GM20431 (cell line): ENCODE results near the gene NCDN.

ENCODE experiments used
- in situ Hi-C: fragments of 300-500 bp; cut with MseI, MboI; formaldehyde crosslinking; loops from one replicate; pipeline ENCODE4 v1.15.0; 2020; ENCODE audit warnings: low sequenced_read_pairs; ENCODE audit not compliant: unreplicated experiment

Gene NCDN

DNA sequence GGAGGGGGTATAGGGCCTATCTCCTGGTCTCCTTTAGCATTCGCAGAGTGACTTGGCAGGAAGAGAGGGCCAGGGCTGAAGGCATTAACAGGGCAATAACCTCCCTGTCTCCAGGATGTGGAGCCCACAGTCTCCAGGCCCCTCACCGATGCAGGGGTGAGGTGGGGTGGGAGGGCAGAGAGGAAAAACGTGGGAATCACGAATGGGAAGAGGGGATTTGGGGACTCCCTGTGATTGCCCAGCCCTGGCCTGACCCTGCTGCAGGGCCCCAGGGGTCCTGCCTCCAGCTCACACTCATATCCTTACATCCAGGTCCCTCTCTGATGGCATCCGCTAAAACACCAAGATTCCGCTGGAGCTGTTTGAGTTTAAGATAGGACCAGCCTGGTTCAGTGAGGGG, 30.1 kb downstream of the NCDN start:
- in situ Hi-C loops, result no loop called here

DNA sequence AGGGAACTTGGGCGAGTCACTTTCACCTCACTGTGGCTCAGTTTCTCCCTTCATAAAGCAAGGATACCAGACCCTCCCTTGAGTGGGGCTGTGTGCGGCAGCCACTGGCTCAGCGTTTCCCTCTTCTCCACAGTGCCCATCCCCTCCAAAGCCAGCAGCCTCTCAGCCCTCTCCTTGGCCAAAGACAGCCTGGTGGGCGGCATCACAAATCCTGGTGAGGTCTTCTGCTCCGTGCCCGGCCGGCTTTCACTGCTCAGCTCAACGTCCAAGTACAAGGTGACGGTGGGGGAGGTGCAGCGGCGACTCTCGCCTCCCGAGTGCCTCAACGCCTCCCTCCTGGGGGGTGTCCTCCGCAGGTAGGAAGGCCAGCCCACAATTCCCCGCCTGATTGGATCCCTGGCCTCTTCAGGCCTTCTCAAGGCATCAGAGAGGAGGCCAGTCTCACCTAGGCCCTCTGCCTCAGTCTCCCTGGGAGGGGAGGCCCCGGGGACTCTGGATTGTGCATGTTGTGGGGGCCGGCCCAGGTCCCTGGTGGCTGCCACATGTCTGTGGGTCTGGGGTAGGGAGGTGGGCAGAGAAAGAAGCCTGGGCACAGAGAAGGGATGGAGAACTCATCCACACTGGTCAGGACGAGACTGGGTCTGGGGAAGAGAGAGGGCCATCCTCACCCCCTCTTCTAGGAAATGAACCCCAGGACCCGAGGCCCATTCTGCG, 30.8 kb downstream of the NCDN start:
- in situ Hi-C loops, result no loop called here

DNA sequence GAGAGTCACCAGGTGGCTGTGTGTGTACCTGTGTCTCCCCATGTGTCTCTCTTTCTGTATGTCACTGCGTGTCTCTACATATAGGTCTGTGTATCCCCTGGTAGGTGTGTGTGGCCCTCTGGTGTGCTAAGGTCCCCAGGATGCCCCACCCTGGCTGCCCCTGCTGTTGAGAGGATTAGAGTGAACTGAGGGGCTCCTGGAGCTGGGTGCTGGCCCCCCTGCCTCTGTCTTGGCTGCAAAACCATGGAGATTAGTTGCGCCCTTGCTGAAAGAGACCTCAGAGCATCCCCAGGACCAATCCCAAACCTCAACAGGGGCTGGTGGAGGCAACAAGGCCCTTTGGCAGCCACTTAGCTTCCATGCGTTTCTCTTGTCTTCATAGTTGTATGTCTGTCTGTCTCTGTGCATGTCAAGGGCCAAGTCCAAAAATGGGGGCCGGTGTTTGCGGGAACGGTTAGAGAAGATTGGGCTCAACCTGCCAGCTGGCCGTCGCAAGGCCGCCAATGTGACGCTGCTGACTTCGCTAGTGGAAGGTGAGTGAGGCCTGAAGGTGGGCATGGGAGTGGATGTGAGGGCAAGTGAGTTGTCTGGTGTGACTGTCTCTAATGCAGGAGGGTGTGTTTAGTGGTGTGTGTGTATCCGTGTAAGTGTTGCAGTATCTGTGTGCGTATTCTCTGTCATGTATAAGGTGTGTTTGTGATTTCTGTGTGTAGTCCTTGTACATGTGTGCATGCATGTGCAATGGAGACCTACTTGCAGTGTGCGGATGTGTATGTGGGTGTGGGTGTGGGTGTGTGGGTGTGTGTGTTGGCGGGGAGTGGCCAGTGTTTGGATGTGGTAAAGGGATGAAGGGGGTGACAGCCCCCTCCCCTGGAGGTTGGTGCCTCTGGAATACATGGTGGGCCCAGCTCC, 32.2 kb downstream of the NCDN start:
- in situ Hi-C loops, result no loop called here

DNA sequence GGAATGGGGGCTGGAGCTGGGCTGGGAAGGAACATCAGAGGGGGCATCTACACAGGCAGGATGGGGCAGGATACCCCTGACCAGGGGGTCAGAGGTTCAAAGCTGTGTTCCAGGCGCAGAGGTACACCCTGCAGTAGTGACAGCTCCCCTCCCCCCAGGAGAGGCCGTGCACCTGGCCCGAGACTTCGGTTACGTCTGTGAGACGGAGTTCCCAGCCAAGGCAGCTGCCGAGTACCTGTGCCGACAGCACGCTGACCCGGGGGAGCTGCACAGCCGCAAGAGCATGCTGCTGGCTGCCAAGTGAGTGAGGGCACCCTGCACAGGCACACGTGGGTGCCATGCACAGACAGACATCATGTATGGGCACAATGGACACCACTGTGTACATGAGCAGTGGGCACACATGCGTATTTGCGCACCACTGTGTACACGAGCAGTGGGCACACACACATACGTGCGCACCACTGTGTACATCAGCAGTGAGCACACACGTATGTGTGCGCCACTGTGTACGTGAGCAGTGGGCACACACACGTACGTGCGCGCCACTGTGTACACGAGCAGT, 33.0 kb downstream of the NCDN start:
- in situ Hi-C loops, result no loop called here

DNA sequence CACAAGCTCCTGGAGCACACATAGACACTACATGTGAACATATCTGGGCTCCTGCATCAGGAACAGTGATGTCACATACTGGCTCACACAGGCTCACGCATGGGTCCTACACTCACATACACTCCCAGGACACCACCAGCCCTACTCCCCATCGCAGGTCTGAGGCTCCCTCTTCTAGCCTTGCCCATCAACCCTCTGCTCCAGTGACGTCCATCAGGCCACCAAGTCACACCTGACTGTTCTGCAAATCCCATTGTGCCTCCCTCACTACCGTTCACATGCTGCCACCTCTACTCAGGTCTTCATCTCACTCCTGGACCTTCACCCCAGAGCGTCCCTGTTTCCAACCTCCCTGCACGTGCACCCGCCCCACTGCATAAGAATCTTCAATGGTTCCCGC, 33.6 kb downstream of the NCDN start:
- in situ Hi-C loops, result no loop called here

DNA sequence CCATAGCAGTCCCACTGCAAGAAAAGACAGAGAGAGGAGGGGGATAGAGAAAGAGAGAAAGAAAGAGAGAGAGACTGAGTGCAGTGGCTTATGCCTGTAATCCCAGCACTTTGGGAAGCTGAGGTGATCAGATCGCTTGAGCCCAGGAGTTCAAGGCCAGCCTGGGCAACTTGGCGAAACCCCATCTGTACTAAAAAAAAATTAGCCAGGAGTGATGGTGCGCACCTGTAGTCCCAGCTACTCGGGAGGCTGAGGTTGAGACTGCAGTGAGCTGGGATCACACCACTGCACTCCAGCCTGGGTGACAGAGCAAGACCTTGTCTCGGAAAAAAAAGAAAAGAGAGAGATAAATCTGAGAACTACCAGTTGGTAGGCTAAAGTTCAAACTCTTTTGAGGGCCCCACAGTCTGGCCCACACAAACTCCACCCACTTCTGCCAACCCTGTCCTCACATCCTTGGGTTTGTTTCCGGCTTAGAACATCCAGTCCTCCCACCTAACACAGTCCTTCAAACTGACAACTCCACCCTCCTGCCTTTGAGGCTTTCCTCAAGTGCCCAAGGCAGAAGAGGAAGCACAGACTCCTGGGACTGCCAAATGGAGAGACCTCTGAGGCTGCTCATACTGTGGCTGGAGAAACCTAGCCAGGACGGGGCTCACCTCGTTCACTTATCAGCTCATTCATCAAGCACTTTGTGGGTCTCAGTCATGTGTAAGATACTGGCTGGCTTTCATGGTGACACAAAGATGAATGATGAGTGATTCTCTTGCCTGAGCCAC, 35.6 kb downstream of the NCDN start:
- in situ Hi-C loops, result no loop called here

DNA sequence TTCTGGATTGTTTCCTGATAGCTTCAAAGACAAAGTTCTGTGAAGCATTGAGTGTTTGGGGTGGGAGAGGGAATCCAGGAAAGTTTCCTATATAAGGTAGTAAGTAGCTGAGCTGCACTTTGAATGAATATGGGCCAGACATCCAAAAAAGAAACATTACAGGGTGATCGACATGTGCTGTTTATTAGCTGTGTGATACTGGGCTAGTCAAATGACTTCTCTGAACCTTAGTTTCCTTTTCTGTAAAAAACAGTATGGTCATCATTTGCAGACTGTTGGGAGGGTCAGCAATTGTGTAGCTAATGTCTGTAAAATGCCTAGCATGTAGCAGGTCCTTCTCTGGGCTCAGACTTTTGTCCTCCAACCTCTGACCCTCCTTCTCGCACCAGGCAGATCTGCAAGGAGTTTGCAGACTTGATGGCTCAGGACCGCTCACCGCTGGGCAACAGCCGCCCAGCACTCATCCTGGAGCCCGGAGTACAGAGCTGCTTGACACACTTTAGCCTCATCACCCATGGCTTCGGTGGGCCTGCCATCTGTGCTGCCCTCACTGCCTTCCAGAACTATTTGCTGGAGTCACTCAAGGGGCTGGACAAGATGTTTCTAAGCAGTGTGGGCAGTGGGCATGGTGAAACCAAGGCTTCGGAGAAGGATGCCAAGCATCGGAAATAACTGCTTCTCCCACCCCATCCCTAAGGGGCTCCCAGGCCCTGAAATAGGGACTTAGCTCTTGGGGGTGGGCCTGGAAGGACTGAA, 36.6 kb downstream of the NCDN start:
- in situ Hi-C loops, result no loop called here

DNA sequence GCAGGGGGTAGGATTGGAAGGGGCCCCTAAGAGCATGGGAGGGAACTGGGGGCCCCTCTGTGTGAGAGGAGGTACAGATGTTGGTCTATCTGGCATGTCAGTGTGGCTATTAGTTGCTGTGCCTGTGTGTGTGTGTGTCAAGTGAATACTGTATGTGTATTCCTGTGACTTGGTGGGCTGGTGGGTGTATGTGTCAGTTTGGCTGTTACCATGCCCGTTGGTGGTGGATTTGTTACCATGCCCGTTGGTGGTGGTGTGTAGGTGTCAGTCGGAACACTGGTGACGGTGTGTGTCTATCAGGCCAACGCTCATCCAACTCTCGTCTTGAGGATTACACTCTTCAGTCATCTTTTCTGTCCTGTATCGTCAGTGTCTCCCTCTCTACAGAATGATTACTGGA, 38.1 kb downstream of the NCDN start:
- in situ Hi-C loops, result no loop called here

DNA sequence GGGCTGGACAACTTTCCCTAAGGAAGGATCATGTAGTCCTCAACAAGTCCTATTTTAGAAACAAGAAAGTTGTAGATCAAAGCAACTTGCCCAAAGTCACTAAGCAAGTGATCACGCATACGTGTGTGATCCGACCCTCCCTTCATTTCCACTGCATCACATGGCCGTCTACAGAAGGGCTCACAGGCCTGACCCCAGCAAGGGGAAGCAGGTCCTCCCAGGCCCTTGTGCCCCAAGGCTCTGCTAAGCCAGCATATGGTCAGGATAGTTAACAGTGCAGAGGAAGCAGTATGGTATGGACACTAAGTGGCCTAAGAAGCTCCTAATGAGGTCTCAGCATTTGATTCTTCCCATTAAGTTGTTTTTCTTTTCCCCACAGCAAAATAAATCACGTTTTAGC, 40.3 kb downstream of the NCDN start:
- in situ Hi-C loops, result no loop called here

DNA sequence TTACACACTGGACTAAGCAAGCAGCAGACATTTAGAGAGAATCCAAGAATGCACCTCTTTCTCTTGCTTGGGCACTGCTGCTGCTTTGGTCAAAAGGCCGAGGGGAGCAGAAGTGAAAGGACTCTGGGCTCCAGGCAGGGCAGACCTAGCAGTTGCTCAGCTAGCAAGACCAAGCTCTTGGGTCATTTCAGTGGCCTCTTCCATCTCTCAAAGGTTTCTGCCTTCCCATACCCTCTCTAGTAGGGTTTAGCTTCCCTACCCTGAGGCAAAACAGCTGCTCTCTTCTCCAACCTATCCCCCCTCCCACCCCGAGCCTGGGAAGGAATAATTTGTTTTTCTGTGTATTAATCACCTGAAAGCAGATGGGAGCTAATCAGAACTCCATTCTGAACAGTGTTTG, 41.3 kb downstream of the NCDN start:
- in situ Hi-C loops, result no loop called here

DNA sequence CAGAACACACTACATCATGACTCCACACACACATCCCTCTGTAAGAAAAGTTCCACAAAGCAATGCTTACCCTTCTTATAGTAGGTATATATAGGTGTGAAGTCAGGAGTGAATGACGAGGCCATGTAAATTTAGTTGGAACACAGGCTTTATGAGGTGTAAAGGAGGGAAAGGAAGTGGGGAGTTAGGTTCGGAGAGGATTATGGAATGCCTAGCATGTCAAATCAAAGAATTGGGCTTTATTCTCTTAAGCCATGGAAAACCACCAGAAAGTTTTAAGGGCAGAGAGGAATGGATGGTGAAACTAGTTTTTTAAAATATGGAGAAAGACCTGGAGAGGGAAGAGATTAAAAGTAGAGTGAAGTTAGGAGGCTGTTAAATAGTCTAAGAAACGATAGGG, 41.8 kb downstream of the NCDN start:
- in situ Hi-C loops, result no loop called here

DNA sequence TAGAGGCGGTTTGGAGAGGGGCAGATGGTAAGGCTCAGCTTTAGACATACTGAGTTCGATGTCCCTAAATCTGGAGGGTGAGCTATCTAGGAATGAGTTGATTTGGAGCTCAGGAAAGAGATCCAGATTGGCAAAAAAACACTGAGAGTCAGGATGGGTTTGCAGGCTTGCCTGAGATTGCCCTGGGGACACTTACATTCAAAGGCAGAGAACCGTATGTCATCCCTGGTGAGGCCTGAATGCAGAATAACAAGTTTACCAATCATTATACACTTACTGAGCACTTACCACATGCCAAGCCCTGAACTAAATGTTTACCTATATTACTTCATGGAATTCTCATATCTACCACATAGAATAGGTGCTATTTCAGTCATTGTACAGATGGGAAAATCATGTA, 43.0 kb downstream of the NCDN start:
- in situ Hi-C loops, result no loop called here

DNA sequence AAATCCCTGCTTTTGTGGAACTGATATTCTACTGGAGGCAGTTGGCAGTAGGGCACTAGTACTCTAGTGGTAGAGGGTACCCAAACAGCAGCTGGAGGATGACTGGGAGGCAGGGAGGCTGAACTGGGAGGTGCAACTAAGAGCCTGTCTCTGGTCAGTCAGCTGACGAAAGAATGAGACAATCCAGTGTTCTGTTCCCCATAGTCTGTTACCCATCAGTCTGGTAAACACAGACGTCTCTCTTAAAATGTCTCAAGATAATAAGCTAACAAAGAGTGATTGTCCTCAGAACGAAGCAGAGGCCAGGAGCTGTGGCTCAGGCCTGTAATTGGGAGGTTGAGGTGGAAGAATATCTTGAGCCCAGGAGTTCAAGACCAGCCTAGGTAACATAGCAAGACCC, 45.9 kb downstream of the NCDN start:
- in situ Hi-C loops, result no loop called here

DNA sequence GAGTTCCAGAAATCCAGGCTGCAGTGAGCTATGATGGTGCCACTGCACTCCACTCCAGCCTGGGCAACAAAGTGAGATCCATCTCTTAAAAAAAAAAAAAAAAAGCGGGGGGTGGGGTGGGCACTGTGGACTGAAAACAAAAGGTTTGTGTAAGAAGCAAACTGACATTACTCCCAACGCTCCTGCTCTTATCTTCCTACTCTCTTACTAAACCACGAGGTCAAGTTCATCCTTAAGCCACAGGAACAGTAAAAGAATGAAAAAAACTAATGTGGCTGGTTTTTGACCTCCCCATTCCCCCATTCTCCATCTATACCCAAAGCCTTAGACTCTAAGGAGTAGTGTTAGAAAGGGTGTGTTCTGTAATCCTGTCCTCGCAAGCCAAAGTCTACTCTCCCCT, 46.3 kb downstream of the NCDN start:
- in situ Hi-C loops, result no loop called here

DNA sequence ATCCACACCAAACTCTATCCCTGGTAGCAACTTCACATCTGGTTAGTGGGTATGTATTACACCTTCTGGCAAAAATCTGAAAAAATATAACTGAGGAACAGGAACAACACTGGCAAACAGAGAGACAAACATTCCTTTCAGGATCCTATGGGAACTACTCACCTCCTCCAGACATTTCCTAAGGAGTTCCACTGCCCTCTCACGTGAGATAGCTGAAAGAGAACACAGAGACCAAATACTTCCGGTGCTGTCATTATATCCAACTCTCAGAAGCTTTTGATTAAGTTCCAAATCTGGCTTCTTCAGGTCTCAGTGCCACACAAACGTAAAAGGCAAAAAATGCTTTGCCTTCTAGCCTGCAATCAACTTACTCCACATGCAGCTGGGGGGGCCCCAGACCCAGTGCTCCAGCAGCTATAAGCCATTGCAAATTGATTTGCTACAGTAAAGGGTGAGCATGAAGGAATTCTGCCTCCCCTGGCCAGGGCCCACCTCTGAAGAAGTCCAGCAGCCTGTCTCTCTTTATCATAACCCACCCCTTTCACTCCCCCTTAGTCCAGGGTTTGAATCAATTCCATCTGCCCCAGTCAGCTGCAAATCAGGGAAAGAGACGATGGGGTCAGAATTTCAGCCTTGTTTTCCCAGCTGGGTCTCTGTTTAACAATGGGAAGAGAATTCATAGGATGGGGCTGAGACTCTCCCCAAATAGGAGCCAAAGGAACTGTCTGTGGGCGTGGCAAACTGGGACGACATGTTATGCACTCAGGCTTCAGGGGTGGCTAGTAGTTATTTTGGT, 47.7 kb downstream of the NCDN start:
- in situ Hi-C loops, result no loop called here

DNA sequence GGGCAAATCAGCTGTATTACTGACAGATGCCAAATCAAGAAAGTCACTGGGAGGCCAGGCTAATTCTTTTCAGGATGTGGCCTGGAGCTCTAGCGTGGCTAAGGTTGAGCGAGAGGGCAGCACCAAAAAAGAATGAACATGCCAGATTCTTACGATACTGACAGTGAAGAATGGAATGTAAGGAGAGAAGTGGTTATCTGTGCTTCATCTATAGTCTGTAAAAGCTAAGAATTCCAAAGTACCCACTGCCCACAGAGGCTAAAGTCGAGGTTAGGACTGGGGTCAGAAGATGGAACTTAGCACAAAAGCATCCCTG, 48.2 kb downstream of the NCDN start:
- in situ Hi-C loops, result no loop called here

DNA sequence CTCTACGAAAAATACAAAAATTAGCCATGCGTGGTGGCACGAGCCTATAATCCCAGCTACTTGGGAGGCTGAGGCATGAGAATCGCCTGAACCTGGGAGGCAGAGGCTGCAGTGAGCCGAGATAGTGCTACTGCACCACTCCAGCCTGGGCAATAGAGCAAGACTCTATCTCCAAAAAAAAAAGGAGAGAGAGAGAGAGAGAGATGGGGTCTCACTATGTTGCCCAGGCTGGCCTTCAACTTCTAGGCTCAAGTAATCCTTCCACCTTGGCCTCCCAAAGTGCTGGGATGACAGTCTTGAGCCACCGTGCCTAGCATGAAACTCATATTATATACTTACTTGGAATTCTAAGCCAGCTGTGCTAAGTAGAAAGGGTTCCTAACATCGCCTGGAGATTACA, 54.1 kb downstream of the NCDN start:
- in situ Hi-C loops, result no loop called here

DNA sequence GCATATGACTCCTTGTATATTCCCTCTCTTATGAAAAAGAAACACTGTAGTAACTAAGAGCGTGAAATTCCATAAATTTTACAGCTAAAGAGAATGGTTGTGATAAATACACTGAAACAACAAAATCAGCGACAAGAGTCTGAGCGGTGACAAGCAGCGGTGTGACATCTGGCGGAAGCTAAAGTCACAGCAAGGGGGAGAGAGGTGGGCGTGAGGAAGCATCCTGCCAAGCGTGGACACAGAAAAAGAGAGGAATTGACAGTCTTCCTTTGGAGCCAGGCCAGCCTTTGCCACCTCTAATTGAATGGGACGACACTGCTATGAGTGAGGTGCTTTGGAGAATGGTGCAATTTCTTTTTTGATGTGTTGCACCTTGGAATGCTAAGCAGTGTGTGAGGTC, 57.8 kb downstream of the NCDN start:
- in situ Hi-C loops, result no loop called here
